GM12874 (cell line): ENCODE data around the gene ALPK3.

Experiments
- CTCF ChIP-seq: IDR thresholded peaks from 2 replicates; pipeline ENCODE4 v1.5.1; 2011; ENCODE audit warnings: low read depth, mild to moderate bottlenecking, control low read depth, low read length, moderate library complexity; ENCODE audit not compliant: insufficient read depth

ALPK3 gene

GRCh38 chr15:84889991-84890669, 73.0 kb downstream of the ALPK3 start:
- no peak for TF ChIP-seq CTCF

- TF ChIP-seq CTCF, result no peak
These were observed 73.6 kb downstream of the ALPK3 start for GRCh38 chr15:84890670-84891162.

GRCh38 chr15:84891339-84891738, 74.2 kb downstream of the ALPK3 start:
- TF ChIP-seq CTCF, result no peak

- no peak for TF ChIP-seq CTCF
These were observed 75.7 kb downstream of the ALPK3 start for GRCh38 chr15:84892786-84893307.

- TF ChIP-seq CTCF, result no peak
These were observed 76.5 kb downstream of the ALPK3 start for GRCh38 chr15:84893607-84894006.

- TF ChIP-seq CTCF, result no peak
These were observed 77.7 kb downstream of the ALPK3 start for GRCh38 chr15:84894736-84895425.

- TF ChIP-seq CTCF, result no peak
These were observed 81.6 kb downstream of the ALPK3 start for GRCh38 chr15:84898761-84899160.
